HG02852 (cell line): ENCODE measurements around the gene TSPO2.
A peak's percentile ranks its signal among the peaks of the same experiment; 100 is the strongest.

ENCODE experiments used
- ATAC-seq: cut with Tn5 transposase; IDR thresholded peaks from one replicate; pipeline ENCODE4 v1.9.1; 2021; ENCODE audit warnings: mild to moderate bottlenecking, moderate library complexity; ENCODE audit not compliant: unreplicated experiment

Gene TSPO2

GRCh38 chr6:41049955-41050354, 7.7 kb downstream of the TSPO2 start:
- ATAC-seq, result no peak

DNA sequence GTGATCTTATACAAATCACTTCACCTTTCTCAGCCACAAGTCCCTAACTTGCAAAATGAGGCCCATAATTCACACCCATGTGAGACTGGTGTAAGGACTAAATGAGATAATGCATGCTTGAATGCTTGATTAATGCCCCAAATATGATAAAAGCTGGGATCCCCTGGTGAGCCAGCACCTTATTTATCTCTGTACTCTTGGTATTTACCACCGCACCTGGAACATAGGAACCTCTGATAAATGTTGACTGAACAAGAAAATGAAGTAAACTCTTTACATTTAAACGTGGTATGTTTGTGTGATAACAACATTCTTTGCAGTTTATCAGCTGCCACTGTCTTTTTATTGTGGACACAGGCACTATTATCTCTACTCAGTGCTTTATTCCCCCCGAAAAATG, 8.3 kb downstream of the TSPO2 start:
- no peak for ATAC-seq

DNA sequence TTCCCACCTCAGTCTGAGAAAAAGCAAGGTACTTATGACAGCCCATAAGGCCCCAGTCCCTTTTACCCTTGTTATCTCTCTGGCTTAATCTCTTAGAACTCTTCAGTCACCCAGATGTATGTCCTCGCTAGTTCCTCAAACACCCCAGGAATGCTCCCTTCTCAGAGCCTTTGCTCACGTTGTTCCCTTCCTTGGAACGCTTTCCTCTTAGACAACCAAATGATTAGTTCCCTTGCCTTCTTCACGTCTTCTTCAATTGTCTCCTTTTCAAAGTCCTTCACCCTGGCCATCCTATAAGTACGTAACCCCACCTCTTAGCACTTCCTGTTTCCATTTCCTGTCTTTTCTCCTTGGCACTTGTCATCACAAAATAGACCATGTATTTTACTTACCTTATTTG, 9.6 kb downstream of the TSPO2 start:
- no peak for ATAC-seq

- ATAC-seq, result no peak
Observed at GRCh38 chr6:41053041-41053440, 10.8 kb downstream of the TSPO2 start, which contains the start of gene APOBEC2. APOBEC2 (plus strand) TSS chr6:41053202; CDS start chr6:41053348, 146 bp downstream.

GRCh38 chr6:41054511-41054910, 12.2 kb downstream of the TSPO2 start:
- ATAC-seq, result no peak

GRCh38 chr6:41055149-41055548, 12.9 kb downstream of the TSPO2 start:
- no peak for ATAC-seq

GRCh38 chr6:41056768-41057490, 14.7 kb downstream of the TSPO2 start:
- no peak for ATAC-seq

DNA sequence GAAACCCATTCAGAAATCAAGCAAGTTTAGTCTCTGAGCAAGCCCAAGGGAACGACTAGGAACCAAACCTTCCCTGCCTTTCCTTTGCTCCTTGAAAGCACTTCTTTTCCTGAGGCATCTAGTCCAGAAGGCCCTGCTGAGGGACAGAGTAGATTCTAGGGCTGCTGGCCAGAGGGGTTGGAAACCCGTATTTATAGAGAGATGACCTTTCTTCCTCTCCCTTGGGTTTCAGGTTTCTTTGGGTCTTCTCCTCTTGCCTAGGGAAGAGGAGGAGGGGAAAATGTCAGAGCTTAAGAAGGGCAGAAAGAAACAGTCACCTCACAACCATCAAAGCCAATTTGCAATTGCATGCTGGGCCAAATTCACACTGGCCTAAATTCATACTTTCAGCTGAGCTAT, 16.5 kb downstream of the TSPO2 start:
- ATAC-seq, result no peak

GRCh38 chr6:41059556-41059955, 17.3 kb downstream of the TSPO2 start:
- ATAC-seq, result no peak

GRCh38 chr6:41061196-41061726, 19.0 kb downstream of the TSPO2 start:
- ATAC-seq, result no peak

- ATAC-seq, result no peak
Observed at GRCh38 chr6:41062056-41062455, 19.8 kb downstream of the TSPO2 start.

DNA sequence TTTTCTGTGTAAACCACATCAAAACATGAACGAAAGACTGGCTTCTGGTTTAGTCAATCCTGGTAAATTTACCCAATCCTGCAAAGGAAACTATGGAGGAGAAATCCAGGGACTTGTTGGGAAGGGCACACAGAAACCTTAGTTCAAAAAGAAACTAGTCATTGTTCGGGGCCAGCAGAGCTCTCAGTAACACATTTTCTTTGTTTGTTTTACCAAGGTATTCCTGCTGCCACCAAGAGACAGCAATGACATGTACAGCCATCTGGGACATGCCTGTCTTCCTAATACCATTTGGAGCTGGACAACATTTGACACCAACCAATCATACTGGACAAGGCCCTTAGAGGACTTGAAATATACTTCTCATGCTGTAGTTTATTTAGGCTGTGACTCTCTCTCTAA, 21.6 kb downstream of the TSPO2 start:
- ATAC-seq, result no peak

DNA sequence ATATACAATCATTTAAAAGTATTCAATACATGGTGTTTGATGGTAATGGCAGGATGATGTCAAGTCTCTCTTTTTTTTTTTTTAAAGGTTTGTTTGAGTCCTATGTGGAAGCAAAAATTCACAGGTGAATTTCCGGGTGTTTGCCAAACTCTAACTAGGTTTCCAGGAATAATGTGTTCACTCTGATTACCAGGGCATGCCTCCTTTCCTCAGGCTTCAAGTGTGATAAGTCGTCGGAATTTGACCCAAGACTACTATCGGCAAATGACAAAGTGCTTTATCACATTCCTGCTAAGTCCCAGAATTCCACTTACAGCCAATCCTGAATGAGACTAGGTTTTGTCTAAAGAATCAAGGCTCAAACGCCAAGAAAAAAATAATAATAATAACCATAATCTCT, 22.6 kb downstream of the TSPO2 start:
- ATAC-seq, result no peak

DNA sequence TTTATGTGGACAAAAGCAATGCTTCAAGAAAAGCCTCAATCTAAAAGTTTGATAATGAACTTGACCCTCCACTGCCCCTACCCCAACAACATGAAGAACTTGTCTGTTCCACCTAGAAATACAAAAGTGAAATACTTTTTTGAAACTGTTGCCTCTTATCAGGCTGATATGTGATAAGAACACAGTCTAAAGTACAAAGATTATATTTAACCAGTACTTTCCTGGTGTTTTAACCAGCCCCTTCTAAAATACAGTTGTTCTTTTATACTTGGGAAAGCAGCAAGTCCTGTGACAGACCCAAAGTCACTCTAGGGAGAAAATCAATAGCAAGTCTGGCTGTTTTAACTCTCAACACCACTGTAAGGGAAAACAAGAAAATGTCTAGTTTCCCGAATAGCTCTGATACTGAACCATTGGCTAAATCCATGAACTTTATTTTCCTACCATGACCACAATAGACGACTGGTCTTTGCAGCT, 23.3 kb downstream of the TSPO2 start:
- ATAC-seq, result no peak

GRCh38 chr6:41066867-41067304, 24.6 kb downstream of the TSPO2 start:
- no peak for ATAC-seq

DNA sequence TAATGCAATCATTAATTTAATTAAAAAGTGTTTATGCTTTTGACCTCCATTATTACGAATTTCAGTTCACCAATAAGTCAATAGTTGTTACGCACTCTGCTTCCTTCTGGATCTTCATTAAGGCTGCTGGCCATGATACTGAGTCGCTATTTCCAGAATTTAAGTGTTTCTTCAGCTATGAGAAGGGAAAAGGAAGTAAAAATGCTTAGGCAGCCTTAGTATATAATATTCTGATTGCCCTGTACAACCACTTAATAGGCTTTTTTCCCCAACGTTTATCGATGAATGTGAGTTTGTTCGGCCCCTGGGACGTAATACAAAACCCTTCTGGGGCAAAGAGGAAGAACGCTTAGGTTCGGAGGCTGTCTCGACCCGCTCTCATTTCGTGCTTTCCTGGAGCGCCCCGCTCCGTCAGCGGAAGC, 29.2 kb downstream of the TSPO2 start:
- no peak for ATAC-seq

- ATAC-seq, result peak; percentile 67
Observed at GRCh38 chr6:41071923-41072835, 29.9 kb downstream of the TSPO2 start, which contains the start of gene OARD1. OARD1 (minus strand) TSS chr6:41072356; CDS start chr6:41071634, 722 bp downstream.

- ATAC-seq, result peak; percentile 58
Observed at GRCh38 chr6:41072836-41073202, 30.6 kb downstream of the TSPO2 start, which contains the start of gene NFYA. NFYA (plus strand) TSS chr6:41072974; CDS start chr6:41079090, 6,116 bp downstream.

DNA sequence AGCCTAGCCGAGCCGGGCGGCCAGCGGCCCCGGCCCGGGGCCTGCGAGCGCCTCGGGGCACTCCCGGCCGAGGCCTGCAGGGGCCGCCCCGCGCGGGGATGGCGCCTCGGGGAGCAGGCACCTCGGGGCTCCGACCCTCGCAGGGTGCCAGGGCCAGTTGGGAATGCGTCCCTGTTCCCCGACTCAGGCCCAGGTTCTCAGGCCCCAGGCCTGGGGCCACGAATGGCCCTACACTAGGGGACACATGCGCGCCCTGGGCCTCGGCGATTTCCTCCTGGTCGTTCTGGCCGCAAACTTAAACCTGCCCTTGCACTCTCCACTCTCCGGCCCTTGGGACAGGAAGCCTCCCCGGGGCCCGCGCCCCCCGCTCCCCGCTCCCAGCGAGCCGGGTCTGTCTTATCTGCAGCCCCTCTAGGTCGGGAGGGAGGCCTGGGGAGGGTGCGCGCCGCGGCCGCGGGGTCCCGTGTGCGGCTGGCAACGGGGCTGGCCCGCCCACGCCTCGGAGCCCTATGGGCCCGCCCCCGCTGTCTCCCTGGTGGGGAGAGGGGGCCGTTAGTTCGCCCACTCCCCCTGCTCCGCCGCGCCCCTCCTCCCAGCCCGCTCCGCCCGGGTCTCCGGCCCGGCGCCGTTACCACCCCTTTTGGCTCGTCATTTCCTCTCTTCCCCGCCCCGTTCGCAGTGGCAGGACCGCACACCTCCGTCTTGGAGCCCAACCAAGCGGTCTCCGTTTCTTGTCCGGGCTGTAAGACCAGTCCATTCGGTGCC, 31.1 kb downstream of the TSPO2 start:
- ATAC-seq, result peak; percentile 34

- ATAC-seq, result no peak
Observed at GRCh38 chr6:41073968-41074691, 31.9 kb downstream of the TSPO2 start.
